ACHN (cell line): ENCODE measurements around the gene FABP6.

ENCODE experiments used
- DNase-seq: peaks from one replicate; pipeline ENCODE4 v3.0.0-alpha.2; 2015
- in situ Hi-C: cut with HindIII; loops from 2 replicates; pipeline ENCODE4 v1.10.0; 2017; ENCODE audit warnings: low sequenced_read_pairs, low pct_ligation_motif_present, low pct_unique_long_range_greater_than_20kb

Gene FABP6

GRCh38 chr5:160254706-160255105 is 25.4 kb downstream of the FABP6 start:
- DNase-seq = no peak
- in situ Hi-C loops = no loop called here

DNA sequence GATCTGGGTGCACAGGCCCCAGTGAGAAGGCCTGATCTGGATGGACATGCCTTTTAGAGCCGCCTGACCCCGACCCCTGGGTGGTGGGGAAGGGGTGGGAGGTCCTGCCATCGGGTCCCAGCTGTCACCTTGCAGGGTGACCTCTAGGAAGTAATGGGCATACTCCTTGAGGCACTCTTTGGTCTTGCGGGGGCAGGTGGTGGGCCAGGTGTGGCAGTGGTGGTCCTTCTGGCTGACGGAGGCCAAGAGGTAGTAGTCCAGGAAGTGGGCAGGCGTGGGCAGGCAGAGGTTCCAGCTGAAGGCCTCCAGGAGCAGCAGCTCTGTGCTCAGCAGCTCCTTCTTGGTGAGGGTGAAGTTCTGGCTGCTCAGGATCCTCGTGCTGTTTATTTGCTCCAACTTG is 30.0 kb downstream of the FABP6 start:
- no peak for DNase-seq
- in situ Hi-C loops = no loop called here

- no peak for DNase-seq
- in situ Hi-C loops = no loop called here
These were observed 30.9 kb downstream of the FABP6 start for GRCh38 chr5:160260006-160260775.

- DNase-seq = no peak
These were observed 31.8 kb downstream of the FABP6 start for GRCh38 chr5:160260881-160261815.

GRCh38 chr5:160262151-160263074 is 33.1 kb downstream of the FABP6 start:
- no peak for DNase-seq
- in situ Hi-C loops = no loop called here

More at GRCh38 chr5:160260881-160261815, 31.8 kb downstream of the FABP6 start:
- in situ Hi-C loops = no loop called here

DNA sequence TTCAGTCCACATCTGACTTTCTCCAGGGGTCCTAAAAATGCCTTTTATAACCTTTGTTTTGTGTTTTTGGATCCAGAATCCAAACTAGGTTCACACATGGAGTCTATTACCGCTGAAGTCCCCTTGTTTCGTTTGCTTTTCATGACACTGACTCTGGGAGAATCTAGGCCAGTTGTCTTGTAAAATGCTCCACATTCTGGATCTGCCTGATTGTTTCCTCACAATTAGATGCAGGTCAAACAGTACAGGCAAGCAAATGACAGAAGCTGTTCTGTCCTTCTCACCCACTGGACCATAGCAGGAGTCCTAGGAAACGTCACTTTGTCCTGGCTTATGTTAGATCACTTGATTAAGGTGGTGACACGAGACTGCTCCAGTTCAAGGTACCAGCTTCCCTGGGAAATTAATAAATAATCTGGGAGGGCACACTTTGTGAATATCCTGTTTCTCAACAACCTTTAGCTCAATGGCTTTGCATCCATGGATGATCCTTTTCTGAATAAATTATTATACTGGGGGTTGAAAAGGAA is 34.1 kb downstream of the FABP6 start:
- in situ Hi-C loops = no loop called here
- DNase-seq = no peak

GRCh38 chr5:160266044-160266443 is 36.7 kb downstream of the FABP6 start:
- in situ Hi-C loops = no loop called here
- DNase-seq = no peak

GRCh38 chr5:160266752-160267345 is 37.5 kb downstream of the FABP6 start:
- DNase-seq = no peak
- in situ Hi-C loops = no loop called here

DNA sequence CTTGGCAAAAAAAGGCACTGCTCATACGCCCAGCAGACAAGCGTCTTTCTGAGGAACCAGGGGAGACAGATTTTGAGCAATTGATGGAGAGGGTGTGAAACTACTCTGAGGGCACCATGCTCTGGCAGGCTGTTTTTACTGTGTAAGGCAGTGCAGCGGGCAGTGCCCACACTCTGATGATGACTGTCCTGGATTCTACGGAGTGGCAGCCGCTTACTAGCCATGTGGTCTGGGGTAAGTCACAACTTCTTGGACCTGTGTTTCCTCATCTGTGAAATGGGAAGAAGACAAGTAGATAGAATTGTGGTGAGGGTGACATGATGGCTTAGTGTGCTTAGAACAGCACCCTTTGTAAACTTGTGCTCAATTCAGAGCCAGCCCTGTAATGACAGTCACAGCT is 38.8 kb downstream of the FABP6 start:
- in situ Hi-C loops = no loop called here
- DNase-seq = no peak

- in situ Hi-C loops = no loop called here
These were observed 39.7 kb downstream of the FABP6 start for GRCh38 chr5:160269017-160269416.

DNA sequence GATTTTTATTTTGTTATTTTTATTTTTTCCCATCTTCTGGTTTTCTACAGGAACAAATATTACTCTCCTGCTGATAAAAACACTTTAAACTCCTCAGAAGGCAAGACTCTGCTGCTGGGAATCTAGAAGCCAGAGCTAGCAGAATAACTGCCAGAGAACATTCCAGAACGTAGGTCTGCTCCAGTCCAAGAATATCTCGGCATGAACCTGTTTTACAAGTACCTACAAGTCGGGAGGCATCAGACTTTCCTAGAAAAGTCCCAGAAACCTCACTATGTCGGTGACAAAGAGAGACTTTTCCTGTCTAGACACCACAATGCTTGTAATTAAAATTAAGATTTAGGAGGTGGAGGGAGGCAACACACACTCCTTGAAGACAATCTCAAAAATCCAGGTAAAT is 41.4 kb downstream of the FABP6 start:
- DNase-seq = no peak
- in situ Hi-C loops = no loop called here

More at GRCh38 chr5:160269017-160269416, 39.7 kb downstream of the FABP6 start:
- no peak for DNase-seq

DNA sequence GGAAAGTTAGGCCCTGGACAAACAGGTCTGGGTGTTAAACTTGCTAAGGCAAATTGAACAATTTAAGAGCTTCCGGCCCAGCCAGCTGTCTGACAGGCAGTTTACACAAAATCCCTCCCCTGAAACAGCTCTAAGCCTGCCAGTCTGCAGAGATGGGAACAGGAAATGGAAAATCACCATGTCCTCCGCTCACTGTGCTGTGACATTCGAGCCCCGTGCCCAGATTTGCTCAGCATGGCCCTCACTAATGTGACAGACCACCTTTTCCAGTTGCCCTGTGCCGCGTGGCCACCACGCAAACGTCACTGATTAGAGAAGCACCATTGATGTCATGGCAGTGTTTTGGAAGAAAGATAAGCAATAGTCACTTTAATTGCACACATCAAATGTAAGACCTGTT is 42.1 kb downstream of the FABP6 start:
- DNase-seq = no peak
- in situ Hi-C loops = no loop called here

- no peak for DNase-seq
- in situ Hi-C loops = no loop called here
These were observed 42.5 kb downstream of the FABP6 start for GRCh38 chr5:160271836-160272235.

GRCh38 chr5:160272264-160272663 is 43.0 kb downstream of the FABP6 start:
- no peak for DNase-seq
- in situ Hi-C loops = no loop called here

DNA sequence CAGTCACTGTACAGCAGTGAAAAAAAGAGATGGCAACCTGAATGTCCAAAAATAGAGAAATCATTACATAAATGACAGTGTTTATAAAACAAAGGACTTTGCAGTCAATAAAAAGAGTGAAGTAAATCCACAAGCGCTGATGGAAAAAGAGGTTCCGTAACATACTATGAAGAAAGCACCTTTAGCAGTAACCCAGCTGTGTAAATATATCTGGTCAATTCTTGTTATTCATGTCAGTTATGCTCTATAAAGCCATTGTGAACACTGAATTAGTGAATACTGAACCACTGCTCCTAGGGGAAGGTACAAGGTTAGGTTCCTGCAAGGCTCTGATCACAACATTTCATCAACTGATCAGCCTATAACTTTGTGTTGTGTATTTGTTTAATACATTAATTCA is 43.6 kb downstream of the FABP6 start:
- in situ Hi-C loops = no loop called here
- no peak for DNase-seq

DNA sequence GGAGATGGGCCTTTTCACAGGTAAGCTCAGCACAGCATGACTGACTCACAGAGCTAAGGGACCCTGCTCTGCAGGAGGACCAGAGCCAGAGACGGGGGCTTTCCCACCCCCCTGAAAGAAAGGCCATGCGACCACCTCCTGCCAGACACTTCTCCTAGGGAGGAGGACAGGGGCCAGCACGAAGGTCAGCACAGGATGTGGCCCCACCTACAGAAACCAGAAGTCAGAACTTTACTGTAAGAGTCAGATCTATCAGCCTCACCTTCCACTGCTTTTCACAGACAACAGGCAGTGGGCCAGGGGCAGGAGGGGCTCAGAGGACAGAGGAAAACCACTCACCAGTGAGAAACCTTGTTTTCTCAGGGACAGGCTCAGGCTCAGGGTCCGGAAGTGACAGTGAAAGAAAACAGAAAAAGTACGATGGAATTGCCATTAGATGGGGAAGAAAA is 45.2 kb downstream of the FABP6 start:
- in situ Hi-C loops = no loop called here
- no peak for DNase-seq

DNA sequence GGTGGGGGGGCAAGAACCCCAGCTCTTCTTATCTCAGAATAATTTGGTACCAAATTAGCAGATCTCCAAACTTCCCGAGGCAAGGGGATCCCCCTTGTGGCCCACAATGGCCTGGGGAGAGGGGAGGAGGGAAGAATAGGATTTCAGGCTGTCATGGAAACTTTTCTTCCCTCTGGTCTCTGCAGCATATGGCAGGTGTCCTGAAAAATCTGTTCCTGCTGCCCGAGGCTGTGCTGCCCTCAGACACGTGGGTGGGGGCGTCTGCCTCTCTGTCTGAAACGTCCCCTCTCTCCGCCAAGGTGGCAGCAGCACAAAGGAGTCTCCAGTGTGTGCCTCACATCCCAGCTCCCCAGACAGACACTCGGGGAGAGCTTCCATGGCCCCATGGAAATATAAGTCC is 49.0 kb downstream of the FABP6 start:
- in situ Hi-C loops = no loop called here
- DNase-seq = no peak
